ENCODE measurements around the gene PDZD11.
"Not testable (repeated sequence)": the region's sequence is repeated elsewhere in the genome, so short reads cannot be mapped to it uniquely, and the experiment has no call there.

The PDZD11 gene

DNA sequence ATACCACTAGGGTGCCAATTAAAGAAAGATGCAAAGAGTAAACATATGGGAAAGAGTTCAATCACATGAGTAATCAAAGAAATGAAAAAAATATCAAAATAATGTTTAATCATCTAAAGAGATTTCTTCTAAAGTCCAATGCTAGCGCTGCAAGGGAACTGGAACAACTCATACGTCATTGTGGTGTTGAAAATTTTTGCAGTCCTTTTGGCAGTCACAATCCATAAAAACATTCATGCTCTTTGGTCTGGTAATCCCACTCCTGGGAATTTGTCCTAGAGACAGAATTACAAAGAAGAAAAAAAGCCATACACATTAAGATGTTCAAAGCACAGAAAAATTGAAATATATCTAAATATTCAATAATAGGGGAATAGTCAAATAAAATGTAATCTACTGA, 34.3 kb downstream of the PDZD11 start:
- DNase-seq: no peak

DNA sequence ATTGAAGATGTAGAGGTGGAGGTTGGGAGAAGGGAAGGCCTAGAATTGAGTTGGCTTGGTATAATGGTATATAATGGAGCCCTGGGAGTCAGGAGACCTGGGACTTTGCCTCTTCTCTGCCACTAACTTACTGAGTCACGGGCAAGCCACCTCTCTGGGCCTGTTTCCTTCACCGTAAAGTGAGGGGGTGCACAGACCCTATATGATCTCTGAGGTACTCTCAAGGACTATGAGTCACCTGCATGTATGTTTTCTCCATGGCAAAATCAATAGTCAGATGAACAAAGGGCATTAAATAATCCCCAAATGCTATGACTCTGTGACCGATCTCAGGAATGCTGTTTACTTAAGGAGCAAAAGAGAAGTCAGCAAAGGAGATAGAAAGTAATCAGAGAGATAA, 34.8 kb downstream of the PDZD11 start:
- DNase-seq: no peak

DNA sequence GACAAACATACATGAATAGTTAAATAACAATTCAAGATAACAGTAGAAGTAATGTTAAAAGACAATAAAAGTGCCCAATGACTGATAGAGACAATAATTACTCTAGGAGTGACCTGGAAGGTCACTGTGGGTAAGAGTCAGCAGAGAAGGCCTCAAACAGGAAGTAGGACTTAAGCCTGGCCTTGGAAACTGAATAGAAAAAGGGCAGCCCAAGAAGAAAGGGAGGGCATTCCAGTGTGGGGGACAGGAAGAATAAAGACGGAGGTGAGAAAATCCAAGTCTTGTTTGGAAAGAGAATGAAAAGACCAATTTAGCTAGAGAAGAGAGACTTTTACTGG, 35.7 kb downstream of the PDZD11 start:
- no peak for DNase-seq

DNA sequence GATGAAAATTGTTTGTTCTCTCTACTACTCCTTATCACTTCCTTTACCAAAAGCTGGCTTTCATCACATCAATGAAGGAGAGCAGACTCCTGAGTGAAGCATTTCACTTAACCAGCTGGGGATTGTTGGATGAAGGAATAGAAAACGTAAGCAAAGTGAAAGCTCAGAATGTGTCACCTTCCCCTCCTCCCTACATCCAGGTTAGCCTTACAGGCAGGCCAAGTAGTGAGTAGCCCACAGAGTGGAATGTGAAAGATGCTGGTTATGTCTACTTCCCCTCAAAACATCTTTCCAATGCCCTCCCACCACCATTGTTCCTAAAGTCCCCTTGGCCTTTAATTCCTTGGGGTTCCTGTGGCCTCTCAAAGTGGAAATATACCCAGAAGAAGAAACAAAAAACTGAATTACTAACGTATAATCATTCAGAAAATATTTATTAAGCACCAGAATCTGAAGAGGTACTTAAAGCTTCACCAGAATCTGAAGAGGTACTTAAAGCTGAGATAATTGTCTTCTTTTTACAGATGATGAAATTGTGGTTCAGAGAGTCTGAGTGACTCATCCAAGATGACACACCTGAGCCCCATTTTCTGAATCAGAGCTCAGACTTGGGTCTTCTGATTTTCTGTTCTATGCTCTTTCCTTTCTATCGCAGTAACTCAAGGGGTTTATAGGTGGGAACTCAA, 36.2 kb downstream of the PDZD11 start:
- DNase-seq: no peak

DNA sequence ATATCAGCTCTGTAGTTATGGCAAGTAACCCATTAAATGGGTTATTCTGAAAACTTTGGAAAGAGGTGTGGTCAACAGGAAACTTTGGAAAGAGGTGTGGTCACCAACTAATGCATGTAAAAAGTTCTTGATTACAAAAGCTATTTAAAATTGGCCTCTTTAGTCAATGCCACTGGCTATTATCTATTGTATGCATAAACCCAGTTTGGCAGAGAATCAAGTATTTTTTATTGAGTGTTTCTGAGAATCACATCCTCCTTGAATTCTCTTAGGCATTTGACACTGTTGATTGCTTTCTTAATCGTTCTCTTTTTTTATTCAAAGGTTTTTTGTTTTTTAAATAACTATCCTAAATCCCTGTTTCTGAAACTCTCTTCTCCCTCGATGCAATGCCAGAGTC, 37.2 kb downstream of the PDZD11 start:
- DNase-seq: no peak

DNA sequence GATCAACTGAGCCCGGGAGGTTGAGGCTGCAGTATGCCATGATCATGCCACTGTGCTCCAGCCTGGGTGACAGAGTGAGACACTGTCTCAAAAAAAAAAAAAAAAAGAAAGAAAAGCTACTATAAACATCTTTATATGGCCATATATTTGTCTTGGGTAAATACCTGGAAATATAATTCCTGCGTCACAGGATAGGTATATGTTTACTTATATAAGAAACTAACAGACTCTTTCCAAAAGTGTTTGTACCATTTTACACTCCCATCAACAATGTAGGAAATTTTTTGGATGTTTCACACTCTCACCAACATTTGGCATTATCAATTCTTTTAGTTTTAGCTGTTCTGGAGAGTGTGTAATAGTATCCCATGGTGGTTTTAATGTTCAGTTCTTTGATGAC, 42.5 kb downstream of the PDZD11 start:
- DNase-seq: no peak

DNA sequence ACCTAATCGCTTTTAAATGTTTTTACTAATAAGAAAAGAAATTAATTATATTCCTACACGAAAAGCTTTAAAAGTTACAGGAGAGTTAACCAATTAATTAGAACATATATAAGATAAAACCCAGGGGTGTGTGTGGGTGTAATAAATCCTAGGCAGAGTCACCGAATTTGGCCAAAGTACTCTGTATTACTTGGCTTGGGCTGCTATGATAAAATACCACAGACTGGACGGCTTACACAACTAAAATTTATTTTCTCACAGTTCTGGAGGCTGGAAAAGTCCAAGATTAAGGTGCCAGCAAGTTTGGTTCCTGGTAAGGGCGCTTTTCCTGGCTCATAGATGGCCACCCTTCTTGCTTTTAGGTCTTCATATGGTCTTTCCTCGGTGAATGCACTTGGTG, 44.8 kb downstream of the PDZD11 start:
- DNase-seq: no peak

DNA sequence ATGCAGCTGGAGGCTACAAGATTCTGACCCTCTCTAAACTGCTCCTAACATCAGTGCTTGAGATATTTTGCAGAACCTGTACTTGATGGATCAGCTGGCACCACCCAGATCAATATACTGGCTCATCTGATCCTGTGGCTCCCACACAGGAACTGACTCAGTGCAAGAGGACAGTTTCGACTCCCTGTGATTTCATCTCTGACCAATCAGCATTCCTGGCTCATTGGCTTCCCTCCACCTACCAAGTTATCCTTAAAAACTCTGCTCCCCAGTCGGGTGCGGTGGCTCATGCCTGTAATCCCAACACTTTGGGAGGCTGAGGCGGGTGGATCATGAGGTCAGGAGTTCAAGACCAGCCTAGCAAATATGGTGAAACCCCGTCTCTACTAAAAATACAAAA, 46.1 kb downstream of the PDZD11 start:
- DNase-seq: not testable (repeated sequence)

DNA sequence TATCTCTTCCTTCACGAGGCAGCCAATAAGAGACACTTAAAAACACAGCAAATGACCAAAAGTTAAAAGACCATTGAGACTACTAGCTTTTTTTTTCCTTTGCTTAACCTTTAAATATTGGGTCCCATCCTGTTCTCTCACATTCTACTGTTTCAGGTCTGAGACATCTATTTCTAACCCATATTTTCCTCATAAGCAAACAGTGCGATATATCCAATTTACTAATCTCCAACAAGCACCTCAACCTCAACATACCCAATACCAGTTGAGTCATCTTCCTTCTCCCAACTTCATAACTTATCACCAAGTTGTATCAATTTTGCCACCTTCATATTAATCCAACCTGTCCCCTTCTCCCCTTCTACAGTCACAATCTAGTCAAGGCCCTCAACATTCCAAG, 48.2 kb downstream of the PDZD11 start:
- no peak for DNase-seq

DNA sequence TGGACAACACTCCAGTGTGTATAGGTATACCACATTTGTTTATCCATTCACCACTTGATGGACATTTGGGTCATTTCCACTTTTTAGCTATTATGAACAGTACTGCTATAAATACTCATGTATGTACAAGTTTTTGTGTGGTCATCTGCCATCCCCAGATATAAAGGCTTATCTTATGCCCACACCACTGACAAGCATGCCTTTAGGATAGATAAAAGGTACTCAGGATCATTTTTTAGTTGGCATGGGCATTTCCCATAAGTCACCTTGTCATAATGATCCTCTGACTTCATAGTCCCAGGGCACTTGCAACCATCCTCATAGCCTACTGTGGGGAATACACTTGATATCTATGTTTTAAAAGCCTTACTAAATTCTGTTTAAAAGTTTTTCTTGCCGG, 49.0 kb downstream of the PDZD11 start:
- no peak for DNase-seq
